Measurements from ENCODE around the gene ZNF446.
"Not testable (repeated sequence)": the region's sequence is repeated elsewhere in the genome, so short reads cannot be mapped to it uniquely, and the experiment has no call there.

ZNF446 gene

GRCh38 chr19:58470837-58471543, 5.2 kb upstream of the ZNF446 start:
- not testable (repeated sequence) for DNase-seq

- no peak for DNase-seq
These were observed 4.4 kb upstream of the ZNF446 start for GRCh38 chr19:58471736-58472135.

- DNase-seq: no peak
These were observed 2.4 kb upstream of the ZNF446 start for GRCh38 chr19:58473775-58474174.

- DNase-seq: no peak
These were observed 1.7 kb upstream of the ZNF446 start for GRCh38 chr19:58474291-58474996.

GRCh38 chr19:58474997-58475713, 997 bp upstream of the ZNF446 start:
- no peak for DNase-seq

- peak; percentile 65 for DNase-seq
These were observed 405 bp downstream of the ZNF446 start for GRCh38 chr19:58476498-58477015.

- no peak for DNase-seq
These were observed 978 bp downstream of the ZNF446 start for GRCh38 chr19:58477130-58477529.

GRCh38 chr19:58477871-58478270, 1.7 kb downstream of the ZNF446 start:
- DNase-seq: no peak

- no peak for DNase-seq
These were observed 3.2 kb downstream of the ZNF446 start for GRCh38 chr19:58479303-58479702.

- no peak for DNase-seq
These were observed 3.8 kb downstream of the ZNF446 start for GRCh38 chr19:58479736-58480480.

- DNase-seq: no peak
These were observed 4.3 kb downstream of the ZNF446 start for GRCh38 chr19:58480481-58480830.

GRCh38 chr19:58480831-58481230, 4.7 kb downstream of the ZNF446 start:
- DNase-seq: no peak

- DNase-seq: no peak
These were observed 6.2 kb downstream of the ZNF446 start for GRCh38 chr19:58482372-58482771.

GRCh38 chr19:58483776-58484175, 7.6 kb downstream of the ZNF446 start:
- no peak for DNase-seq

GRCh38 chr19:58484349-58484748, 8.2 kb downstream of the ZNF446 start:
- DNase-seq: not testable (repeated sequence)

GRCh38 chr19:58491393-58491792, 15.2 kb downstream of the ZNF446 start:
- no peak for DNase-seq

- no peak for DNase-seq
These were observed 16.1 kb downstream of the ZNF446 start for GRCh38 chr19:58492265-58492664.

GRCh38 chr19:58497634-58498170, 21.6 kb downstream of the ZNF446 start:
- no peak for DNase-seq

- DNase-seq: no peak
These were observed 22.3 kb downstream of the ZNF446 start for GRCh38 chr19:58498316-58499020.

- peak; percentile 100 for DNase-seq
These were observed 23.1 kb downstream of the ZNF446 start for GRCh38 chr19:58499021-58499927.

GRCh38 chr19:58500242-58500641, 24.1 kb downstream of the ZNF446 start:
- DNase-seq: no peak
